Measurements from ENCODE around the gene MT1H. TPM values are rescaled to one million over a fixed set of nuclear protein-coding genes. Genes with fewer than 3 reads are reported as not detected.

Gene MT1H
- total and polyA plus RNA-seq, 2 of the 13 experiments (the other 11 are each of a cell fraction or from before 2014, with no cell fraction given) = 0.60 TPM; not detected in 1

- TF ChIP-seq, protein P1, sequence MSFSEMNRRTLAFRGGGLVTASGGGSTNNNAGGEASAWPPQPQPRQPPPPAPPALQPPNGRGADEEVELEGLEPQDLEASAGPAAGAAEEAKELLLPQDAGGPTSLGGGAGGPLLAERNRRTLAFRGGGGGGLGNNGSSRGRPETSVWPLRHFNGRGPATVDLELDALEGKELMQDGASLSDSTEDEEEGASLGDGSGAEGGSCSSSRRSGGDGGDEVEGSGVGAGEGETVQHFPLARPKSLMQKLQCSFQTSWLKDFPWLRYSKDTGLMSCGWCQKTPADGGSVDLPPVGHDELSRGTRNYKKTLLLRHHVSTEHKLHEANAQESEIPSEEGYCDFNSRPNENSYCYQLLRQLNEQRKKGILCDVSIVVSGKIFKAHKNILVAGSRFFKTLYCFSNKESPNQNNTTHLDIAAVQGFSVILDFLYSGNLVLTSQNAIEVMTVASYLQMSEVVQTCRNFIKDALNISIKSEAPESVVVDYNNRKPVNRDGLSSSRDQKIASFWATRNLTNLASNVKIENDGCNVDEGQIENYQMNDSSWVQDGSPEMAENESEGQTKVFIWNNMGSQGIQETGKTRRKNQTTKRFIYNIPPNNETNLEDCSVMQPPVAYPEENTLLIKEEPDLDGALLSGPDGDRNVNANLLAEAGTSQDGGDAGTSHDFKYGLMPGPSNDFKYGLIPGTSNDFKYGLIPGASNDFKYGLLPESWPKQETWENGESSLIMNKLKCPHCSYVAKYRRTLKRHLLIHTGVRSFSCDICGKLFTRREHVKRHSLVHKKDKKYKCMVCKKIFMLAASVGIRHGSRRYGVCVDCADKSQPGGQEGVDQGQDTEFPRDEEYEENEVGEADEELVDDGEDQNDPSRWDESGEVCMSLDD (CRISPR knock-in tag; IDR thresholded peaks at IDR 0.05; ENCODE audit: borderline replicate concordance) = no peak
- no peak for TF ChIP-seq HHEX (CRISPR knock-in tag; IDR thresholded peaks at IDR 0.05)
- TF ChIP-seq FOXO1 (CRISPR knock-in tag; IDR thresholded peaks at IDR 0.05) = no peak; the same call in 1 of the 2 replicates
- TF ChIP-seq NR2F6 (IDR thresholded peaks at IDR 0.05) = no peak
- no peak for TF ChIP-seq NR2F6 (CRISPR knock-in tag; IDR thresholded peaks at IDR 0.05)
- TF ChIP-seq ZNF781 (CRISPR knock-in tag; IDR thresholded peaks at IDR 0.05; ENCODE audit: borderline replicate concordance, not compliant biosample characterization) = no peak
- 0 out of 2 replicates have a peak, but pooled peaks have one; percentile 11 for TF ChIP-seq ZNF441 (CRISPR knock-in tag; IDR thresholded peaks at IDR 0.05; ENCODE audit: borderline replicate concordance)
- TF ChIP-seq ZNF543 (CRISPR knock-in tag; IDR thresholded peaks at IDR 0.05) = no peak
- TF ChIP-seq ZBTB46 (CRISPR knock-in tag; IDR thresholded peaks at IDR 0.05; ENCODE audit: borderline replicate concordance) = no peak; the same call in 1 of the 2 replicates
- TF ChIP-seq, protein P2, sequence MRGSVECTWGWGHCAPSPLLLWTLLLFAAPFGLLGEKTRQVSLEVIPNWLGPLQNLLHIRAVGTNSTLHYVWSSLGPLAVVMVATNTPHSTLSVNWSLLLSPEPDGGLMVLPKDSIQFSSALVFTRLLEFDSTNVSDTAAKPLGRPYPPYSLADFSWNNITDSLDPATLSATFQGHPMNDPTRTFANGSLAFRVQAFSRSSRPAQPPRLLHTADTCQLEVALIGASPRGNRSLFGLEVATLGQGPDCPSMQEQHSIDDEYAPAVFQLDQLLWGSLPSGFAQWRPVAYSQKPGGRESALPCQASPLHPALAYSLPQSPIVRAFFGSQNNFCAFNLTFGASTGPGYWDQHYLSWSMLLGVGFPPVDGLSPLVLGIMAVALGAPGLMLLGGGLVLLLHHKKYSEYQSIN (CRISPR knock-in tag; IDR thresholded peaks at IDR 0.05; ENCODE audit: borderline replicate concordance) = no peak
- TF ChIP-seq, protein P3, sequence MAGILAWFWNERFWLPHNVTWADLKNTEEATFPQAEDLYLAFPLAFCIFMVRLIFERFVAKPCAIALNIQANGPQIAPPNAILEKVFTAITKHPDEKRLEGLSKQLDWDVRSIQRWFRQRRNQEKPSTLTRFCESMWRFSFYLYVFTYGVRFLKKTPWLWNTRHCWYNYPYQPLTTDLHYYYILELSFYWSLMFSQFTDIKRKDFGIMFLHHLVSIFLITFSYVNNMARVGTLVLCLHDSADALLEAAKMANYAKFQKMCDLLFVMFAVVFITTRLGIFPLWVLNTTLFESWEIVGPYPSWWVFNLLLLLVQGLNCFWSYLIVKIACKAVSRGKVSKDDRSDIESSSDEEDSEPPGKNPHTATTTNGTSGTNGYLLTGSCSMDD (CRISPR knock-in tag; IDR thresholded peaks at IDR 0.05) = no peak
- TF ChIP-seq ZBTB38 (CRISPR knock-in tag; IDR thresholded peaks at IDR 0.05) = peak; percentile 94
- TF ChIP-seq ZNF670 (CRISPR knock-in tag; IDR thresholded peaks at IDR 0.05; ENCODE audit: borderline replicate concordance) = no peak
- no peak for TF ChIP-seq SALL2 (CRISPR knock-in tag; IDR thresholded peaks at IDR 0.05)
- TF ChIP-seq ZNF343 (CRISPR knock-in tag; IDR thresholded peaks at IDR 0.05) = peak; percentile 35; the same call in 1 of the 2 replicates
- TF ChIP-seq FOXK1 (CRISPR knock-in tag; IDR thresholded peaks at IDR 0.05; ENCODE audit: borderline replicate concordance, low read depth) = 0 out of 2 replicates have a peak, but pooled peaks have one; percentile 29
- TF ChIP-seq SPEN (CRISPR knock-in tag; IDR thresholded peaks at IDR 0.05; ENCODE audit: low read depth) = no peak; the same call in 1 of the 2 replicates
- TF ChIP-seq ZNF7 (CRISPR knock-in tag; IDR thresholded peaks at IDR 0.05) = peak; percentile 69; the same call in 1 of the 2 replicates
- TF ChIP-seq ZNF256 (CRISPR knock-in tag; conservative IDR thresholded peaks at IDR 0.05) = no peak
- no peak for TF ChIP-seq MIER3 (CRISPR knock-in tag; IDR thresholded peaks at IDR 0.05; ENCODE audit: borderline replicate concordance)
- TF ChIP-seq BRCA1 (CRISPR knock-in tag; IDR thresholded peaks at IDR 0.05) = no peak
- TF ChIP-seq PLSCR1 (CRISPR knock-in tag; IDR thresholded peaks at IDR 0.05; ENCODE audit: borderline replicate concordance) = no peak
- 0 out of 2 replicates have a peak, but pooled peaks have one; percentile 78 for TF ChIP-seq ZNF468 (CRISPR knock-in tag; IDR thresholded peaks at IDR 0.05)
Observed at GRCh38 chr16:56625140-56625942, 44.3 kb upstream of the MT1H start, which contains the start of gene MT1E (continued).

Measured in HepG2 (cell line).